ENCODE data around the gene LLCFC1. TPM values are rescaled to one million over a fixed set of nuclear protein-coding genes. Genes with fewer than 3 reads are reported as not detected.

The LLCFC1 gene
- total and polyA plus RNA-seq, 2 experiments from 2014 or later = not detected

- Histone ChIP-seq H4K20me1 (ENCODE audit: insufficient read depth) (no peaks in the 10 kb centered on the region), H3F3A (ENCODE audit: insufficient read depth) (no peaks in the 10 kb centered on the region), H3K9ac (no peak overlapping the region), H3K4me3 (no peak overlapping the region), H2AFZ (no peak overlapping the region), H3K9me3 (ENCODE audit: low read depth) (no peaks in the 10 kb centered on the region), H3K27ac (no peak overlapping the region), H3K9me2 (ENCODE audit: insufficient read depth) (no peaks in the 10 kb centered on the region), H3K79me2 (ENCODE audit: insufficient read depth) (no peaks in the 10 kb centered on the region), H3K27me3 (replicated peaks; ENCODE audit: insufficient read depth) (no peaks in the 10 kb centered on the region), H3K4me1 (ENCODE audit: insufficient read depth) (no peaks in the 10 kb centered on the region), H3K4me2 (ENCODE audit: unreplicated experiment) (no peak overlapping the region), H3K36me3 (ENCODE audit: low read depth) (no peaks in the 10 kb centered on the region)
- no peak for DNase-seq
- in situ Hi-C loops (cut with MboI) = no loop called here
- TF ChIP-seq EZH2phosphoT487 (IDR thresholded peaks at IDR 0.05; ENCODE audit: insufficient read depth, low read depth) (no peak), EZH2 (IDR thresholded peaks at IDR 0.05; ENCODE audit: insufficient read depth, poor library complexity, severe bottlenecking) (no peak)
- 32 to 38% methylated on average over 4 of the region's 4 CpGs for WGBS, 2 experiments (ENCODE audit: low coverage in 1 of 2, low lambda C conversion rate in 2 of 2, missing lambda C conversion rate in 2 of 2)
These were observed 22.3 kb downstream of the LLCFC1 start for GRCh38 chr7:142961595-142961972.

- Histone ChIP-seq H3K9ac (no peak within 1 kb of the TSS), H3K27ac (no peak within 1 kb of the TSS), H3K9me3 (ENCODE audit: low read depth) (no peaks in the 10 kb centered on the region), H3K4me2 (ENCODE audit: unreplicated experiment) (no peak within 1 kb of the TSS), H3K36me3 (ENCODE audit: low read depth) (no peaks in the 10 kb centered on the region), H3K27me3 (replicated peaks; ENCODE audit: insufficient read depth) (no peaks in the 10 kb centered on the region), H3F3A (ENCODE audit: insufficient read depth) (no peaks in the 10 kb centered on the region), H4K20me1 (ENCODE audit: insufficient read depth) (no peaks in the 10 kb centered on the region), H2AFZ (no peak within 1 kb of the TSS), H3K9me2 (ENCODE audit: insufficient read depth) (no peaks in the 10 kb centered on the region), H3K79me2 (ENCODE audit: insufficient read depth) (no peaks in the 10 kb centered on the region), H3K4me3 (no peak within 1 kb of the TSS), H3K4me1 (ENCODE audit: insufficient read depth) (no peaks in the 10 kb centered on the region)
- no peak for DNase-seq
- 37 to 40% methylated on average over 8 to 9 of the region's 9 CpGs for WGBS, 2 experiments (ENCODE audit: low coverage in 1 of 2, low lambda C conversion rate in 2 of 2, missing lambda C conversion rate in 2 of 2)
- in situ Hi-C loops (cut with MboI) = no loop called here
- no peak for TF ChIP-seq EZH2 (IDR thresholded peaks at IDR 0.05; ENCODE audit: insufficient read depth, poor library complexity, severe bottlenecking)
- no peak for TF ChIP-seq EZH2phosphoT487 (IDR thresholded peaks at IDR 0.05; ENCODE audit: insufficient read depth, low read depth)
These were observed 23.0 kb downstream of the LLCFC1 start, which contains the start of gene KEL for GRCh38 chr7:142961973-142962926. Gene KEL (minus strand): TSS chr7:142962363. CDS start chr7:142962206, 157 bp downstream.

- Histone ChIP-seq H3K36me3 (ENCODE audit: low read depth) (no peaks in the 10 kb centered on the region), H3K4me1 (ENCODE audit: insufficient read depth) (no peaks in the 10 kb centered on the region), H4K20me1 (ENCODE audit: insufficient read depth) (no peaks in the 10 kb centered on the region), H3K27me3 (replicated peaks; ENCODE audit: insufficient read depth) (no peaks in the 10 kb centered on the region), H2AFZ (no peak overlapping the region), H3K9ac (no peak overlapping the region), H3K79me2 (ENCODE audit: insufficient read depth) (no peaks in the 10 kb centered on the region), H3K27ac (no peak overlapping the region), H3K4me2 (ENCODE audit: unreplicated experiment) (no peak overlapping the region), H3K9me3 (ENCODE audit: low read depth) (no peaks in the 10 kb centered on the region), H3K9me2 (ENCODE audit: insufficient read depth) (no peaks in the 10 kb centered on the region), H3F3A (ENCODE audit: insufficient read depth) (no peaks in the 10 kb centered on the region), H3K4me3 (no peak overlapping the region)
- in situ Hi-C loops (cut with MboI) = no loop called here
- DNase-seq = no peak
- no peak for TF ChIP-seq EZH2phosphoT487 (IDR thresholded peaks at IDR 0.05; ENCODE audit: insufficient read depth, low read depth)
- TF ChIP-seq EZH2 (IDR thresholded peaks at IDR 0.05; ENCODE audit: insufficient read depth, poor library complexity, severe bottlenecking) = no peak
- 0 to 5% methylated on average over 1 of the region's 1 CpG for WGBS, 2 experiments (ENCODE audit: low coverage in 1 of 2, low lambda C conversion rate in 2 of 2, missing lambda C conversion rate in 2 of 2)
These were observed 23.7 kb downstream of the LLCFC1 start for GRCh38 chr7:142962991-142963390.

GRCh38 chr7:142963993-142964392 is 24.7 kb downstream of the LLCFC1 start:
- Histone ChIP-seq H3K4me3 (no peak overlapping the region), H3K27me3 (replicated peaks; ENCODE audit: insufficient read depth) (no peaks in the 10 kb centered on the region), H3K4me1 (ENCODE audit: insufficient read depth) (no peaks in the 10 kb centered on the region), H4K20me1 (ENCODE audit: insufficient read depth) (no peaks in the 10 kb centered on the region), H3K27ac (no peak overlapping the region), H3K36me3 (ENCODE audit: low read depth) (no peaks in the 10 kb centered on the region), H2AFZ (no peak overlapping the region), H3K79me2 (ENCODE audit: insufficient read depth) (no peaks in the 10 kb centered on the region), H3K4me2 (ENCODE audit: unreplicated experiment) (no peak overlapping the region), H3F3A (ENCODE audit: insufficient read depth) (no peaks in the 10 kb centered on the region), H3K9me3 (ENCODE audit: low read depth) (no peaks in the 10 kb centered on the region), H3K9me2 (ENCODE audit: insufficient read depth) (no peaks in the 10 kb centered on the region), H3K9ac (no peak overlapping the region)
- TF ChIP-seq EZH2phosphoT487 (IDR thresholded peaks at IDR 0.05; ENCODE audit: insufficient read depth, low read depth) = no peak
- WGBS, 2 experiments (ENCODE audit: low coverage in 1 of 2, low lambda C conversion rate in 2 of 2, missing lambda C conversion rate in 2 of 2) = 12 to 17% methylated on average over 2 of the region's 2 CpGs
- in situ Hi-C loops (cut with MboI) = no loop called here
- no peak for DNase-seq

Data from GM23248 (cell line).